OCI-LY1 (cell line): ENCODE results near the gene AGAP1.

ENCODE experiments used
- H2AFZ ChIP-seq: fragments of 200-600 bp; sonication (generic), shearing (Covaris generic); 2 replicates; pipeline ENCODE4 v1.6.0; 2014; ENCODE audit warnings: antibody characterized with exemption, mild to moderate bottlenecking, low read length
- H3F3A ChIP-seq: fragments of 200-600 bp; sonication (generic), shearing (Covaris generic); 2 replicates; pipeline ENCODE4 v1.6.0; 2014; ENCODE audit warnings: mild to moderate bottlenecking, antibody characterized with exemption, low read length, moderate library complexity; ENCODE audit not compliant: insufficient read depth
- H3K27ac ChIP-seq: fragments of 200-600 bp; sonication (generic); 2 replicates; pipeline ENCODE4 v1.5.1; 2014; ENCODE audit warnings: low read length, mixed run types, mild to moderate bottlenecking, low read depth; ENCODE audit not compliant: poor library complexity, severe bottlenecking
- H3K27me3 ChIP-seq: fragments of 200-600 bp; sonication (generic); 2 replicates; pipeline ENCODE4 v1.6.0; 2014; ENCODE audit warnings: antibody characterized with exemption, mild to moderate bottlenecking, low read length, moderate library complexity; ENCODE audit not compliant: insufficient read depth
- H3K36me3 ChIP-seq: fragments of 200-600 bp; sonication (generic); 2 replicates; pipeline ENCODE4 v1.6.1; 2014; ENCODE audit warnings: mild to moderate bottlenecking, antibody characterized with exemption, low read length, moderate library complexity, mixed read lengths; ENCODE audit not compliant: insufficient read depth
- H3K4me1 ChIP-seq: fragments of 200-600 bp; sonication (generic); 2 replicates; pipeline ENCODE4 v1.5.1; 2014; ENCODE audit warnings: mild to moderate bottlenecking, low read length, moderate library complexity; ENCODE audit not compliant: insufficient read depth, severe bottlenecking
- H3K4me2 ChIP-seq: fragments of 200-600 bp; sonication (generic), shearing (Covaris generic); 2 replicates; pipeline ENCODE4 v1.6.1; 2014; ENCODE audit warnings: low read length
- H3K4me3 ChIP-seq: fragments of 200-600 bp; sonication (generic); 2 replicates; pipeline ENCODE4 v1.5.1; 2014; ENCODE audit warnings: low read length, low read depth, mild to moderate bottlenecking, mixed read lengths; ENCODE audit not compliant: poor library complexity, severe bottlenecking
- H3K79me2 ChIP-seq: fragments of 200-600 bp; shearing (Covaris generic); 2 replicates; pipeline ENCODE4 v1.6.1; 2016; ENCODE audit warnings: mixed run types, low read length, mixed read lengths; ENCODE audit not compliant: insufficient read depth
- H3K9ac ChIP-seq: fragments of 200-600 bp; sonication (generic), shearing (Covaris generic); 2 replicates; pipeline ENCODE4 v1.6.1; 2014; ENCODE audit warnings: mild to moderate bottlenecking, low read length, mixed read lengths
- H3K9me2 ChIP-seq: fragments of 200-600 bp; sonication (generic), shearing (Covaris generic); 2 replicates; pipeline ENCODE4 v1.6.1; 2014; ENCODE audit warnings: low read depth, mild to moderate bottlenecking, low read length, mixed read lengths
- H3K9me3 ChIP-seq: fragments of 200-600 bp; shearing (Covaris generic); 2 replicates; pipeline ENCODE4 v1.6.1; 2014; ENCODE audit warnings: low read length, mixed read lengths
- H4K20me1 ChIP-seq: fragments of 200-600 bp; sonication (generic), shearing (Covaris generic); 2 replicates; pipeline ENCODE4 v1.6.0; 2016; ENCODE audit warnings: mild to moderate bottlenecking, low read length; ENCODE audit not compliant: insufficient read depth
- CTCF ChIP-seq: fragments of 200-600 bp; sonication (generic), shearing (Covaris generic); IDR thresholded peaks from 2 replicates; pipeline ENCODE4 v1.5.1; 2017; ENCODE audit warnings: mild to moderate bottlenecking, antibody characterized with exemption, low read length, moderate library complexity, mixed read lengths
- EZH2 ChIP-seq: fragments of 200-600 bp; sonication (generic), shearing (Covaris generic); IDR thresholded peaks from 2 replicates; pipeline ENCODE4 v1.8.0; 2017; ENCODE audit warnings: borderline replicate concordance, mixed run types, mild to moderate bottlenecking, antibody characterized with exemption, low read length, moderate library complexity, mixed read lengths

Gene AGAP1

DNA sequence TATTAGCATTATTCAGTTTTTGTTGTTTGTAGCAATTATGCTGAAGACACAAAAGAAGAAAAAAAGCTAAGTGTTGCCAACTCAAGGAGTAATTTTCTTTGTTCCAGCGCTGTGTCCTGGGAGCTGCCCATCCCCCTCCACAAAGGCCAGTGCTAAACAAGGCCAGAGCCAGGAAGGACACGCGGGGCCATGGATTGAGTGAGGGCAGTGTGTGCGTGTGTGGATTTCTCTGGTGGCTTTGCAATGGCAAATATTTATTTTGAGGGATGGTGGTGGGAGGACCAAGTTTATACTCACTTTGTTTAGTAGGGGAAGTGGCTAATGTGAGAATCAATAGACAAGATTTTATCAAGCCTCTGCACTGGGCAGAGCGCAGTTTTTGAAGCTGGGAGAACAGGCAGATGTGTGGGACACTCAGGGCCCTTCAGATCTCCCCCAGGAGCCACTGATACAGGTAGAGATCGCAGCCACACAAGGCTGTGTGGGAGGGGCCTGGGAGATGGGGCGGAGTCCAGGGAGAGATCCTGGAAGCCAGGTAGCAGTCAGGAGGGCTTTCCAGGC, 11.4 kb downstream of the AGAP1 start:
- Histone ChIP-seq H3F3A (no peaks in the 10 kb centered on the region), H3K4me3 (no peak overlapping the region), H3K36me3 (no peaks in the 10 kb centered on the region), H3K9me3 (no peaks in the 10 kb centered on the region), H3K4me1 (no peaks in the 10 kb centered on the region), H3K4me2 (no peak overlapping the region), H3K9me2 (no peaks in the 10 kb centered on the region), H3K9ac (no peak overlapping the region), H3K27me3 (no peaks in the 10 kb centered on the region; the same call in 1 of the 2 replicates), H4K20me1 (no peaks in the 10 kb centered on the region), H2AFZ (no peak overlapping the region), H3K79me2 (no peaks in the 10 kb centered on the region), H3K27ac (no peak overlapping the region)
- no peak for TF ChIP-seq EZH2
- no peak for TF ChIP-seq CTCF

GRCh38 chr2:235506291-235506996, 12.6 kb downstream of the AGAP1 start:
- Histone ChIP-seq H3K9ac (no peak overlapping the region), H3K4me1 (no peaks in the 10 kb centered on the region), H4K20me1 (no peaks in the 10 kb centered on the region), H3K36me3 (no peaks in the 10 kb centered on the region), H2AFZ (no peak overlapping the region), H3K4me3 (no peak overlapping the region), H3K9me2 (no peaks in the 10 kb centered on the region), H3K27me3 (no peaks in the 10 kb centered on the region; the same call in 1 of the 2 replicates), H3K4me2 (no peak overlapping the region), H3K79me2 (no peaks in the 10 kb centered on the region), H3F3A (no peaks in the 10 kb centered on the region), H3K9me3 (no peaks in the 10 kb centered on the region), H3K27ac (no peak overlapping the region)
- TF ChIP-seq EZH2 (no peak), CTCF (no peak)

- H3F3A ChIP-seq = no peaks in the 10 kb centered on the region
- no peaks in the 10 kb centered on the region for H3K4me1 ChIP-seq
- TF ChIP-seq CTCF (no peak), EZH2 (no peak)
- no peak overlapping the region for H3K27ac ChIP-seq
- H3K27me3 ChIP-seq = no peaks in the 10 kb centered on the region
- no peak overlapping the region for H3K4me3 ChIP-seq
- H2AFZ ChIP-seq = no peak overlapping the region
- no peaks in the 10 kb centered on the region for H3K9me3 ChIP-seq
- H3K36me3 ChIP-seq = no peaks in the 10 kb centered on the region
- no peak overlapping the region for H3K4me2 ChIP-seq
- H3K9me2 ChIP-seq = no peaks in the 10 kb centered on the region
- no peaks in the 10 kb centered on the region for H4K20me1 ChIP-seq
- H3K79me2 ChIP-seq = no peaks in the 10 kb centered on the region
- H3K9ac ChIP-seq = no peak overlapping the region
Measured at GRCh38 chr2:235506997-235507615, 13.3 kb downstream of the AGAP1 start.
